Embryonic facial prominence (tissue), 1 donor: ENCODE data around the gene CHST11.
"Not testable (repeated sequence)": the region's sequence is repeated elsewhere in the genome, so short reads cannot be mapped to it uniquely, and the experiment has no call there.

Source experiments
- DNase-seq: peaks from one replicate; pipeline ENCODE4 v3.0.0-alpha.2; 2016; ENCODE audit errors: extremely low spot score

CHST11 gene

DNA sequence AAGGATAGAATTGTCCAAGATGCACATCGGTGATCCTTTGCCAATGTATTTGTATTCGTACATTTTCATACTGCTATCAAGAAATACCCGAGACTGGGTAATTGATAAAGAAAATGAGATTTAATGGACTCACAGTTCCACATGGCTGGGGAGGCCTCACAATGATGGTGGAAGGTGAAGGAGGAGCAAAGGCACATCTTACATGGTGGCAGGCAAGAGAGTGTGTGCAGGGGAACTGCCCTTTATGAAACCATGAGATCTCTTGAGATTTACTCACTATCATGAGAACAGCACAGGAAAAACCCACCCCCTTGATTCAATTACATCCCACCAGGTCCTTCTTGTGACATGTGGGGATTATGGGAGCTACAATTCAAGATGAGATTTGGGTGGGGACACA is 107.9 kb downstream of the CHST11 start:
- DNase-seq = not testable (repeated sequence)

DNA sequence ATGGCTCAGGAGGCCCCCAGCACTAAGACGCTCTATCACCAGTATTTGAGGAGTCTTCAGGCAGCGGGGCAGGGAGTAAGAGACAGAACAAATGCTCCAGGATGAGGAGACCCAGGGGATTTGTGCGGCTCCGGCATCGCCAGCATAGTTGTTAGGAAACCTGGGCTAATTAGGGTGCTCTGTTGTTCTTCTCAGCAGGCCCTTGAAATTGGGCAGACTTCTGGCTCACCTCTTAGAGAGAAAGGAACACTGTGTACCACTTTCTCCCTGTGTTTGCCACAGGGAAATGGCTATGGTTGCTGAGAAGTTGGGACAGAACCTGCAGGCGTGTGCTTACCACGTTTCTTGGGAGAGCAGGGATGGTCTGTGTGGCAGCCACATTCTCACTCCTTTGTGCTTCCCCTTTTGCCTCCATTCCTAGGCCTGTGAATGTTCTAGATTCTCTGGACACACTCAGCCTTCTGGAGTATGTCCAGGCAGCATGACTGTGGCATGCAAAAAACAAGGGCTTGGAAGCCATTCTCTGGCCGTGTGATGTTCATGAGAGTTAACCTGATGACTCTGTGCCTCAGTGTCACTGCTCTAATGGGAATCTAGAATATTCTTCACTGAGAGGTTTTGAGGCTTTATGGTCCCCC is 109.0 kb downstream of the CHST11 start:
- no peak for DNase-seq

DNA sequence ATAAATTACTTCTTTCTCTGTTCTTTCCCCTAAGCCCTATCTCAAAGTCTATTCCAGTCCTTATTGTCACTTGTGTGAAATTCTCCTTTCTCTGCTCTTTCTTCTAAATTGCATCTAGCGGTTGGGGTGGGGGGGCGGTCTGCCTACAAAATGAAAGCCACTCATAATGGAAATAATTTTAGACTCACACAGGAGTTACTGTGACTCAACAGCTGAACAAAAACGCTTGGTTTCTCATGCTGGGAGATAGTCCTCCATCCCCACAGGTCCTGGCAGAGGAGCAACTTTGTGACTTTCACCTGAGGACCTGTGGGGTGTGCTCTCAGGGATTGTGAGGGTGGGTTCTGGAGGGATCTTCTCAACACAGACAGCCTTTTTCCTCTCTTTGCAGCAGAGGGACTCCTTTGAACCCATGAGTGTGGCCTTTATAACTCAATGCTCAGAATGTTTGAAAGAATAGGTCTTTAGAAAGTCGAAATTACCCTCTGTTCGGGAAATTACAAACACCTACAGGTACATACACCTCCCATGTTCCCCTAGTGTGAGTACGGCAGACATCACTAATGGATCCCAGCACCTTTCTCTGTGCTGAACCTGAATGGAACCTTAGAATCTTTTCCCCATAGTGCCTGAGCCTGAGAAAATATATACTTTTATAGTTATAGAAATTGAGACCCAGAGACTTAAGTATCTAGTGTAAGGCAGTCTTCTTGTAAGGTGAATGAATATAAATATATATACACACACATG is 109.7 kb downstream of the CHST11 start:
- DNase-seq = no peak

DNA sequence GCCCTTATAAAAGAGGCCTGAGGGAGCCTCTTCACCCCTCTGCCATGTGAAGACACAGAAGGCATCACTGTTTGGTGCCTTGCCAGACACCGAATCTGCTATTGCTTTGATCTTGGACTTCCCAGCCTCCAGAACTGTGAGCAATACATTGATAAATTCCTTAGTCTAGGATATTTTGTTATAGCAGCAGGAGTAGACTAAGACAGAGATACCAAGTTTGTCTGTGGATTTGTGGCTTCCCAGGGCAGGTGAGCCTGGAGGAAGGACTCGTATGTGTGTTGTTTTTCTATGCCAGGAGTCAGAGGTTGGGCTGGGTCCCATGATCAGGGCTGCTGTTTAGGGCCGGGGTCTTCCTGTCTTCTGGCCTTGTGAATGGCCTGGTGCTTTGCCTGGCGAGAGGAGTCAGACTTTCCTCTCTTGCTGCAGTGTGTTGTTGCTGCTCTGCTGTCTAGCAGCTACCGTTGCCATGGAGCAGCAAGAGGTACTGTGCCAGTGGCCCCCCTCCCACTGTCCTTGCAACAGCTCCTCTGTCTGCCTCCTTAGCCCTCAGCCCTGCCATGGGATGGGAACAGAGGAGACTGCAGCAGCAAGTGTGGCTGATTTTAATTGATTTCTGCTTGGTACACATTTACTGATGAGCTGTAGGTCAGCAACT is 111.2 kb downstream of the CHST11 start:
- no peak for DNase-seq

DNA sequence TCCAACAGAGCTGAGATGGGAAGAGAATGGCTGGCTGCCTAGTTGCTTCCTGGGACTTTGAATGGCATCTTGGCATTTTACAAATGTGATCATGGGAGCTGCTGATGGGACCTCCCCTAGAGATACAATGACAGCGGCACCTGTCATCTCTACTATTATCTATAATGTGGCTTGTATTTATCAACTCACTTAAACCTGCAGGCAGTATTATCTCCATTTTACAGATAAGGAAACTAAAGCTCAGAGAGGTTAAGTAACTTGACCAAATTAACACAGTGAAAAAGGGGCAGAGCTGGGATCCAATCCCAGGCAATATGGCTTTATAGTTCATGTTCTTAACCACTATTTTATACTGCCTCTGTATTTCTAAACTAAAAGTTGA is 111.7 kb downstream of the CHST11 start:
- no peak for DNase-seq

DNA sequence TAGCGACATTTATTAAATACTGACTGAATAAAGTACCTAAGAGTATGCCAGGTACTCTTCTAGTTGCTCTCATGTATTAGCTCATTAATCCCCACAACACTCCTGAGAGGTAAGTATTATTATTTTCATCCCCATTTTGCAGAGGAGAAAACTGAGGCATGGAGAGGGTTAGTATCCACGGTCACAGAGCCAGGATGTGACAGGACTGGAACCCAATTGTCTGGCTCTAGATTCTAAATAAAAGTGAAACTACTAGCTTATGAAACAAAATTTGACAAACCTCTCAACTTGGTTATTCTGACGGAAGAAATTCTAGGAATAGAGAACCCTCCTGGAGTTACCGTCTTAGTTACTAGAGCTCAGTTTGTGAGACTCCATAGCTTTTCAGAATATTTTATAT is 112.2 kb downstream of the CHST11 start:
- no peak for DNase-seq

DNA sequence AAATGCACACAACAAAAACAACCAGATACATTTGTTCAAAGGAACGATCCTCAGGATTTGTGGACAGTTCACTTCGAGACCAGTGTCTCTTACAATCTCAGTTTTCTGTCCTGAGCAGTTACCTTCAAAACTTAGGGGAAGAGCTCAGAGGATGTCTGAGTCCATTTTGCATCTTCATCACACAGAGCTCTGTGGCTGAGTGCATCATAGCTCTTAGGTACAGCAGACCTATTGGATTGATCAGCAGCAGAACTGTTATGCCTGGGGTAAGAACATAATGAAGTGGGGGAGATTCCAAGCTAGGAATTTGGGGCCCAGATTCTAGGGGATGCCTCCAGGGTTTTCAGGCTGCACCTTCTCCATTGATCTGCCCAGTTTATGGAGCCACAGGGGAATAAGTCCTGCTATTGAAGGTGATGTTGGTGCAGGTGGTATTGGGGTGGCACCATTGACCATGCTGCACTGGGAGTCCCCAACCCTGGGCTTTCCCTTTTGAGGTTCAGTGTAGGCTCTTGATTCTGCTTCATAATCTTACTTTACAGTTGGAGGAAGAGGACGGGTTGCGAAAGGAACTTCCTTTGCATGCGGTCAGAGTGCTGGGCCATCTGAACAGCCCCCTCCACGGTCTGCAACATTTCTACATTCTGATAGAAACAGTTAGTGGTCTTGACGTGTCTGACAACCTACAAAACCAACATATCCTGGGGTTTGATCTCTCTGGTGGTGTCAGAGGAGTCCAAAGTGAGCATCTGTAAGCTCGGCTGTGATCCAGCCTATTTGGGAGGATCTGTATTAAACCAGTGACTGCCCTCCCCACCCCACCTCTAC is 112.8 kb downstream of the CHST11 start:
- DNase-seq = no peak

DNA sequence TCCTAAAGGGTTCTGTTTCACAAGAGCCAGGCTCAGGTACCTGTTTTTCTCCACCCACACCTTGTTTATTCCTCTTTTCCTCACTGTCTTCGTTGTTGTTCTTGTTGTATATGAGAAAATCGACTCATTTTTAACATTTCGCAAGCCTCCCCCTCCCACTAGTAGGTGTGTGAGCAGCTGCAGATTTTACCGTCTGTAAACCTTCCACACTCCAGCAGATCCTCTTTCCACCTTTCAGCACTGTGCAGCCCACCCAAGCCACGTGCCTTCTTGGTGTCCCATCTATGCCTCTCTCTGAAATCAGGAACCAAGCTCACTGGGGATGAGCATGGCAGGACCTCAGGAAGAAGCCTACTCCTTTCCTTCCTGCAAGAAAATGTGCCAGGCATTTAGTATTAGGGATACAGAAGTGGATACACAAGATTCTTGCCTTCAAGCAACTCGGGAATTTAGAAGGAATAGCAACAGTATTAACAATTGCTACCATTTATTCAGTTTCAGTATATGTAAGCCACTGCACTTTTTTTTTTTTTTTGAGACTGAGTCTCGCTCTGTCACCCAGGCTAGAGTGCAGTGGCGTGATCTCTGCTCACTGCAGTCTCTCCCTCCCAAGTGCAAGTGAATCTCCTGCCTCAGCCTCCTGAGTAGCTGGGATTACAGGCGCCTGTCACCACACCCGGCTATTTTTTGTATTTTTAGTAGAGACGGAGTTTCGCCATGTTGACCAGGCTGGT is 113.6 kb downstream of the CHST11 start:
- DNase-seq = no peak

DNA sequence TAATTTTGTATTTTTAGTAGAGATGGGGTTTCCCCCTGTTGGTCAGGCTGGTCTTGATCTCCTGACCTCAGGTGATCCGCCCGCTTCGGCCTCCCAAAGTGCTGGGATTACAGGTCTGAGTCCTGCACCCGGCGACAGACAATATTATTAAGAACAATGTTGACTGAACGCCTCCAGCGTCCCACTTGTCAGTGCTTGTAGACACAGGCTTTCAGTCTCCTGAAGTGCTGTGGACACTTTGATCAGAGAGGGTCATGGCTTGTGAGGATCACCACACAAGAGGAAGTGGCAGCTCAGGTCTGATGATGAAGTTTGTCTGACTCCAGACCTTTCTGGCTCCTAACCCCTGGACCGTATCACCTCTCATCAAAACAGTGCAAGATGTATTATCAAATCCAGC is 114.6 kb downstream of the CHST11 start:
- no peak for DNase-seq

DNA sequence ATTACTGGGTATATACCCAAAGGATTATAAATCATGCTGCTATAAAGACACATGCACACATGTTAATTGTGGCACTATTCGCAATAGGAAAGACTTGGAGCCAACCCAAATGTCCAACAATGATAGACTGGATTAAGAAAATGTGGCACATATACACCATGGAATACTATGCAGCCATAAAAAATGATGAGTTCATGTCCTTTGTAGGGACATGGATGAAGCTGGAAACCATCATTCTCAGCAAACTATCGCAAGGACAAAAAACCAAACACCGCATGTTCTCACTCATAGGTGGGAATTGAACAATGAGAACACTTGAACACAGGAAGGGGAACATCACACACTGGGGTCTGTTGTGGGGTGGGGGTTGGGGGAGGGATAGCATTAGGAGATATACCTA is 117.6 kb downstream of the CHST11 start:
- DNase-seq = not testable (repeated sequence)

DNA sequence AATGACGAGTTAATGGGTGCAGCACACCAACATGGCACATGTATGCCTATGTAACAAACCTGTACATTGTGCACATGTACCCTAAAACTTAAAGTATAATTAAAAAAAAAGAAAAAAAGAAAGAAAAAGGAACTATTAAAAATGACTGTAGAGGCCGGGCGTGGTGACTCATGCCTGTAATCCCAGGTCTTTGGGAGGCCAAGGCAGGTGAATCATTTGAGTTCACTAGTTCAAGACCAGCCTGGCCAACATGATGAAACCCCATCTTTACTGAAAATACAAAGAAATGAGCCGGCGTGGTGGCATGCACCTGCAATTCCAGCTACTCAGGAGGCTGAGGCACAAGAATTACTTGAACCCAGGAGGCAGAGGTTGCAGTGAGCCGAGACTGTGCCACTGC is 118.0 kb downstream of the CHST11 start:
- not testable (repeated sequence) for DNase-seq

DNA sequence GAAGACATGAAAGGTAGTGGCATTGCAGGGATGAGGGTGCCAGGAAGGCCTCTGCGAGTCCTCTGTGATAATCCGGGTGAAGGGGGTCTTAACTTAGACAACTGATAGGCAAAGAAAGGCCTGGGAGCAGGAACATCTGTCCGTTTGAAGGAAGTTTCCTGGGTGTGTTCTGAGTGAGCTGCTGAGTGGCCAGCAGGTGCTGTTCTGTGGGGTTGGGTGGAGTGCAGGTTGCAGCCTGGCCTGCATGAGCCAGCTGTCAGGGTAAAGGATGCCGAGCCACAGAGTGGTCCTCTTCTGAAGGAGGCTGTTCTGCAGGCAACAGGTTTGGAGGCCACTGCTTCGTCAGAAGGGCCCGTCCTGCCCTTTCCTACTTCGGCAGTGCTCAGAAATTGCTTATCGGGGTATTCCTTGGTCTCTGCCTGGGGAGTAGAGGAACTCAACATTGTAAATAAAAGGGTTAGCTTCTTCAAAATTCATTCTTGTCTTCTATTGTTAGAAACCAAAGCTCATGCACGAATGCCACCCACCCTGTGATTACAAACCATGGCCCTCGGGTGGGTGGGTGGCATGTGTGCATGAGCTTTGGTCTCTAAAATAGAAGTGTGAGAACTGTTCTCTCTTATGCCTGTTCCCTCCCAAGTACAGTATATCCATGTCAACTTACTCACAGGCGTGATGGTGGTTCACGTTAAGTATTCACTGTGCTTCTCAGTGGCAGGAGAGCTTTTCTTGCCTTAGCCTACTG is 118.9 kb downstream of the CHST11 start:
- DNase-seq = no peak

DNA sequence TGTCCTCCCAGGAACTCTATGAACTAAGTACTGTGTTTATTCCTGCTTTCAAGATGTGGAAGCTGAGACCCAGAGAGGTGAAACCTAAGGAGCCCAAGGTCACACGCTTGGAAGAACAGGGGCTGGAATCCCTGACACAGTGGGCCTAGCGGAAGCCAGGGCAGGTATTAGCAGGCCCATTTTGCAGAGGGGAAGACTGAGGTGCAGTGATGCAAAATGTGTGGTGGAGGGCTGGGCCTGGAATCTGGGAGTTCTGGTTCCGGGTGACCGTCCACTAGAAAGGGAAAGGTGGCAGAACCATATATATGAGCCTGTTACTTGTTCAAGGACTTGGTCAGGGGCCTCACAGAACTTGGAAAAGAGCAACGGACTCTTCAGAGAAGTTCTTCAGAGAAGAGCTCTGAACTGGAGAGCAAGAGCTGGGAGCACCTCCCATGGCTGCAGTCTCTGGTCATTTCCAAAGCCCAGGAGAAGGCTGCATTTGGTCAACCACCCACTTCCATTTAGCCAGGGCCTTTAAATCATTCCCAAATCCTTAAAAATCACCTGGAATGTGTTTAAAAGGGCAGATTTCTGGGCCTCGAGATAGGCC is 119.5 kb downstream of the CHST11 start:
- DNase-seq = no peak

DNA sequence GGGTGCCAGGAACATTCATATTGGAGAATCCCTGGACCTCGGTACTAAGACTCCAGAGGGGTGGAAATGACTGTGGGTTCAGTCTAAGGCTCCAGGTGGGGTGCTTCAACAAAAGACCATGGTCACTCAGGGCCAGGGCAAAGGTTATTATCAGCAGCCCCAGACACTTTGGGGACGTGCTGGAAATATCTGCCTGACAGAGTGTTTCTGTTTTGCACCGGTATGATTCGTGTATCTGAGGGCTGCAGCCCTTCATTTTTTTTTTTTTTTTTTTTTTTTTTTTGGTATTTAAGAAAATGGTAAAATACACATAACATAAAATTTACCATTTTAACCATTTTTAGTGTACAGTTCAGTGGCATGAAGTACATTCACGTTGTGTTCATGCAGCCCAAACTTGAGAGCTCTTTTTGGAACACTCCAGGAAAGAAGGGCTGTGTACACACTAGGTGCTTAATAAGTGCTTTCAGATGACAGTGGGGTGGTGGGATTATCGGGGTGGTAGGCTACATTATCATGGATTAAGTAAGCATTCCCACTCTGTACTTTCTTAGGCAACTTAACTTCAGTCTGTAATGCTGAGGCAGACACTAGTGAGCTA is 120.3 kb downstream of the CHST11 start:
- no peak for DNase-seq

DNA sequence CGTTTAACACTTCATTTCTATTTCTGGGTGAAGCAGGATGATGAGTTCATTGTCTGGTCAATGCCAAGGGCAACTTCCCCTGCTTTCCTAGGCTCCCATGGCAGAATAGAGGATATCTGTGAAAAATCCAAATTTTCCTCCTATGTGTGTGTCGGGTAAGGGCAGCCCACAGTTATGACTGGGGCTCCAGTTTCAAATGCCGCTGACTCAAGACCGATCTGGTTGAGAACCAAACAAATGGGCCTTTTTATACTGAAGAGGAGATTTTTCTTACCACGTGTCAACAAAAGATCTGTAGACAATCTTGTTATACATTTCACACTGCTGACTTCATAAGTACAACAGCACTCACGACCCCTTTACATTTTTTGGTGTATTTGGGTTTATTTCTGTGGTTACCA is 120.8 kb downstream of the CHST11 start:
- no peak for DNase-seq

DNA sequence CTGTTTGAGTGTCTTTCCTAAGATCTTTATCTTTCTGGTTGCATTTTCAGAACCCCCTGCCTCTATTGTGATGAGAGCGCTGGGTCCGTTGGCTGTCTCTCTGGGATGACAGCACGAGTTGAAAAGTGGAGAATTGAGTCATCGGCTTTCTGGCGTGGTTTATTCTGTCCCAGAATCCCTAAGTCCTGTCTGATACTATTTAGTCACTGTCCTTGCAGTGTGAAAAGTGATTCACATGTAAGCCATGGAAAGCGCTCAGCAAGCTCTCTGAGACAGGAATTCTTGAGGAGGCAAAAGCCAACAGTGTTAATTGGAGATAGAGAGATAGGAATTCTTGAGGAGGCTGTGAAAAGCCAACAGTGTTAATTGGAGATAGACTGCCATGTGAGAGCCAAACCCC is 121.7 kb downstream of the CHST11 start:
- no peak for DNase-seq

DNA sequence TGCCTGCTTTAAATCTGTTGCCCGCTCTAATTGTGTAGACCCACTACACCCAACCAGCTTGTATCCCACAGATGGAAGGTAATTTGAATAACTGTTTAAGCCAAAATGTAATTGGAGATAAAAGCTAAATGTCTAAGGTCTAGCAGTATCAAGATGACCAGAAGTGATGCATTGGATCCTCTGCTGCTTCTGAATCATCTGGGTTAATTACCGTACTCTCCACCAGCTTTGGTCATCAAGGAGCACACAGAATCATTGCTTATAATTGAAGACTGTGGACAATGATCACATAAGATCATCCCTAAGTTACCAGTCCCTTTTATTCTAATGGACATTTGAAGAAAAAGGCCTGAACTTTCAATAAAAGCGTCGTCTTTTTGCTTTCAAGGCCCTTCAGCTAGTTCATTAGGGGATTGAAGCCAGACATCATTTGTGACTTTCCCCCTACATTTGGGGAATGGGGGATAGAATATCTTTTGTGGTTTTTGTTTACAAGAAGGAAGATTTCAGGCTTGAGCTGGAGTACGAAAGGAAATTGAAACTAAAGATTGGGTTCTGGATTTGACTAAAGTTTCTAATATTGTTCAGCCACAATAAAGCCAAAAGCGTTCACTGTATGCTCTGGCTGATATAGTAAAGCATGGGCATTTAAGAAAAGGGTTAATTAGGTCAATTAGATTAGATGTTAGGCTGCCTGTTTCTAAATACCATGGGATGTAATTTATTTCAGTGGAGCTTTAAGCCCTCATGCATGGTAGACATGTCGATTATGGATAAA is 123.2 kb downstream of the CHST11 start:
- no peak for DNase-seq

DNA sequence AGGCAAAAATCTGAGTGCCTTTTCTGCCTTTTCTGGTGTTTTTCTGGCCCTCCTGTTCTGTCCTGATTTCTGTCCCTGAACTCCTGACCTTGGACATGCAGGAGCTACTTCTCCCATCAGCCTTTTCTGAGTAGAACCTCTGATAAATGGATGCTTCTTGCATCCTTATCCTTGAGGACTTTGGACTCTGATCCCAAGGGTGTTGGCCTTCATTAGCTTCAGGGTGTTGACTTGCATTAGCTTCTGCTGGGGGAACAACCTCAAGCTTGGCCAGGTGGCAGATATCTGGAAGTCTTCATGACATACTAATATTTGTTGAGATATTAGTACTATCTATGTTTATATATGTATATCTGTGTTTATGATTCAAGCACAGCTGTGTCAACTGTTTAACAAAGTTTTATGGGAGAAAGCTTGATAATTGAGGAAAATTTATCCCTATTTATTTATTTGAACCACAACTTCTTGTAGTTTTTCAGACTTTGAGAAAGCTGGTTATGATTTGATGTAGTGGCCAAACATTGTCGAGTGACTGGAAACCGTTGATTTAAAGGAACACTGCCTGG is 124.3 kb downstream of the CHST11 start:
- no peak for DNase-seq

DNA sequence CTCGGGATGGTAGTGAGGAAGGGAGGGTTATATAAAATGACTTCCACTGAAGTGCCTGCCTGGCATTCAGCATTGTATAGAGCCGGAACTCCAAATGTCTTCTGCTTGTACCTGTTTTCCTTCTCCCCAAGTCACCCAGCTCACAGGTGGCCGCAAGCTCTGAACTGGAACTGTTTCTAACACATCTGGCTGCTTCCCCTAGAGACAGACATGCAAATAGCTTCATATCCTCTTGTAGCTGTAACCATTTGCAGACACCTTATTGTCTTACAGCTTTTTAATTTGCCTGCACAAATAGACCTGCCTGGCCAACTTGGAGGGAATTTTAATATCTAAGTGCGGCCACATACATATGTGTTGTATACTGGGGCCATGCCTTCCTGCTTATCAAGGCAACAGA is 126.0 kb downstream of the CHST11 start:
- no peak for DNase-seq
